HepG2 (cell line): ENCODE data around the gene CCL7.

Experiments
- ATF7 ChIP-seq, 2 experiments: fragments of 450-650 bp in 1 of 2; sonication (generic) in 1 of 2; formaldehyde crosslinking in 1 of 2; IDR thresholded peaks; 2 replicates each; pipeline versions ENCODE4 v1.4.0 to v1.6.1; 2016 to 2020; ENCODE audit warnings: antibody characterized with exemption in 1 of 2, mild to moderate bottlenecking in 1 of 2, missing genetic modification reagents in 1 of 2
- CREB1 ChIP-seq, 2 experiments: fragments of 450-650 bp in 1 of 2; IDR thresholded peaks; 2 replicates each; pipeline ENCODE4 v1.6.1; 2016 to 2017; ENCODE audit warnings: control low read depth in 1 of 2, mild to moderate bottlenecking in 1 of 2, missing compliant biosample characterization in 1 of 2, missing genetic modification characterization in 1 of 2
- CTCF ChIP-seq: sonication (generic); formaldehyde crosslinking; IDR thresholded peaks from 2 replicates; pipeline ENCODE4 v1.5.0; 2020; ENCODE audit warnings: mild to moderate bottlenecking, missing genetic modification reagents, moderate library complexity
- FOXK1 ChIP-seq: sonication (generic); formaldehyde crosslinking; IDR thresholded peaks from 2 replicates; pipeline ENCODE4 v1.4.0; 2020; ENCODE audit warnings: low read depth, missing genetic modification reagents, borderline replicate concordance
- MAFG ChIP-seq: sonication (generic); formaldehyde crosslinking; IDR thresholded peaks from 2 replicates; pipeline ENCODE4 v1.5.1; 2020; ENCODE audit warnings: mild to moderate bottlenecking, missing genetic modification reagents
- MEF2D ChIP-seq: sonication (generic); formaldehyde crosslinking; IDR thresholded peaks from 2 replicates; pipeline ENCODE4 v1.5.1; 2020; ENCODE audit warnings: mild to moderate bottlenecking, missing genetic modification reagents
- SRF ChIP-seq: IDR thresholded peaks from 2 replicates; pipeline ENCODE4 v1.6.1; 2011; ENCODE audit warnings: mild to moderate bottlenecking, low read depth, low read length, moderate library complexity
- TCF12 ChIP-seq, 2 experiments: fragments of 450-650 bp in 1 of 2; sonication (generic) in 1 of 2; formaldehyde crosslinking in 1 of 2; IDR thresholded peaks; 2 replicates each; pipeline versions ENCODE4 v1.6.1 to v1.8.0; 2017 to 2022; ENCODE audit warnings: antibody characterized with exemption in 1 of 2, mild to moderate bottlenecking in 1 of 2, missing genetic modification reagents in 1 of 2, moderate library complexity in 1 of 2
- ZBTB33 ChIP-seq: sonication (generic); formaldehyde crosslinking; IDR thresholded peaks from 2 replicates; pipeline ENCODE4 v1.4.0; 2020; ENCODE audit warnings: missing genetic modification reagents
- ZNF224 ChIP-seq: sonication (generic); formaldehyde crosslinking; IDR thresholded peaks from 2 replicates; pipeline ENCODE4 v1.5.0; 2020; ENCODE audit warnings: mild to moderate bottlenecking, missing genetic modification reagents
- ZNF292 ChIP-seq: sonication (generic); formaldehyde crosslinking; IDR thresholded peaks from 2 replicates; pipeline ENCODE4 v1.8.1; 2022; ENCODE audit warnings: mild to moderate bottlenecking, low read depth, missing genetic modification reagents, borderline replicate concordance
- ZNF660 ChIP-seq: sonication (generic); formaldehyde crosslinking; IDR thresholded peaks from 2 replicates; pipeline ENCODE4 v1.5.1; 2020; ENCODE audit warnings: mild to moderate bottlenecking, low read depth, missing genetic modification reagents, borderline replicate concordance
- ZNF850 ChIP-seq: sonication (generic); formaldehyde crosslinking; conservative IDR thresholded peaks from 2 replicates; pipeline ENCODE4 v1.9.0; 2021; ENCODE audit warnings: mild to moderate bottlenecking, missing genetic modification reagents

- no peak for TF ChIP-seq MEF2D (CRISPR knock-in tag)
- no peak for TF ChIP-seq TCF12 (IDR thresholded peaks at IDR 0.05)
- no peak for TF ChIP-seq TCF12 (CRISPR knock-in tag; IDR thresholded peaks at IDR 0.05)
- TF ChIP-seq ZNF224 (CRISPR knock-in tag) = no peak
- no peak for TF ChIP-seq ZNF292
- no peak for TF ChIP-seq ZNF850
- TF ChIP-seq CTCF (CRISPR knock-in tag) = no peak
- no peak for TF ChIP-seq CREB1 (IDR thresholded peaks at IDR 0.05)
- TF ChIP-seq CREB1 (CRISPR knock-in tag; IDR thresholded peaks at IDR 0.05) = no peak
- TF ChIP-seq ZNF660 (CRISPR knock-in tag) = no peak
- TF ChIP-seq ATF7 (IDR thresholded peaks at IDR 0.05) = no peak
- TF ChIP-seq ATF7 (CRISPR knock-in tag; IDR thresholded peaks at IDR 0.05) = no peak
- no peak for TF ChIP-seq FOXK1
- TF ChIP-seq SRF = no peak
- TF ChIP-seq MAFG = no peak
- no peak for TF ChIP-seq ZBTB33 (CRISPR knock-in tag)
These were observed 23.6 kb upstream of the CCL7 start for GRCh38 chr17:34246446-34246845.
